NCI-H1105 (cell line): Measurements from ENCODE around the gene MAN2A1.
"Not testable (repeated sequence)": the region's sequence is repeated elsewhere in the genome, so short reads cannot be mapped to it uniquely, and the experiment has no call there.

Experiments
- DNase-seq: peaks from one replicate; lab custom pipeline; 2025; lab: John Stamatoyannopoulos, UW

Gene MAN2A1

GRCh38 chr5:109873687-109874086 lies 184.0 kb downstream of the MAN2A1 start:
- DNase-seq, result no peak

GRCh38 chr5:109874108-109874507 lies 184.4 kb downstream of the MAN2A1 start:
- no peak for DNase-seq

- no peak for DNase-seq
Observed at GRCh38 chr5:109876030-109876725, 186.5 kb downstream of the MAN2A1 start.

GRCh38 chr5:109876941-109877669 lies 187.4 kb downstream of the MAN2A1 start:
- no peak for DNase-seq

- no peak for DNase-seq
Observed at GRCh38 chr5:109877670-109878045, 187.9 kb downstream of the MAN2A1 start.

GRCh38 chr5:109878887-109879286 lies 189.2 kb downstream of the MAN2A1 start:
- DNase-seq, result no peak

GRCh38 chr5:109880907-109881685 lies 191.4 kb downstream of the MAN2A1 start:
- no peak for DNase-seq

GRCh38 chr5:109882546-109882945 lies 192.8 kb downstream of the MAN2A1 start:
- DNase-seq, result no peak

GRCh38 chr5:109884676-109885075 lies 194.9 kb downstream of the MAN2A1 start:
- no peak for DNase-seq

GRCh38 chr5:109885205-109885604 lies 195.5 kb downstream of the MAN2A1 start:
- no peak for DNase-seq

- DNase-seq, result no peak
Observed at GRCh38 chr5:109888989-109889388, 199.3 kb downstream of the MAN2A1 start.

GRCh38 chr5:109893271-109893670 lies 203.5 kb downstream of the MAN2A1 start:
- not testable (repeated sequence) for DNase-seq

- DNase-seq, result no peak
Observed at GRCh38 chr5:109898269-109899162, 208.8 kb downstream of the MAN2A1 start.

- DNase-seq, result no peak
Observed at GRCh38 chr5:109899163-109899535, 209.4 kb downstream of the MAN2A1 start.

GRCh38 chr5:109900461-109900860 lies 210.7 kb downstream of the MAN2A1 start:
- no peak for DNase-seq

- no peak for DNase-seq
Observed at GRCh38 chr5:109900911-109901627, 211.3 kb downstream of the MAN2A1 start.

- no peak for DNase-seq
Observed at GRCh38 chr5:109901628-109901981, 211.9 kb downstream of the MAN2A1 start.

GRCh38 chr5:109903061-109903460 lies 213.3 kb downstream of the MAN2A1 start:
- DNase-seq, result no peak

GRCh38 chr5:109905906-109906305 lies 216.2 kb downstream of the MAN2A1 start:
- no peak for DNase-seq

- no peak for DNase-seq
Observed at GRCh38 chr5:109907189-109907588, 217.5 kb downstream of the MAN2A1 start.

GRCh38 chr5:109907731-109908130 lies 218.0 kb downstream of the MAN2A1 start:
- DNase-seq, result no peak
